ENCODE measurements around the gene ACP3.
"Not testable (repeated sequence)": the region's sequence is repeated elsewhere in the genome, so short reads cannot be mapped to it uniquely, and the experiment has no call there.

Gene ACP3, protein sequence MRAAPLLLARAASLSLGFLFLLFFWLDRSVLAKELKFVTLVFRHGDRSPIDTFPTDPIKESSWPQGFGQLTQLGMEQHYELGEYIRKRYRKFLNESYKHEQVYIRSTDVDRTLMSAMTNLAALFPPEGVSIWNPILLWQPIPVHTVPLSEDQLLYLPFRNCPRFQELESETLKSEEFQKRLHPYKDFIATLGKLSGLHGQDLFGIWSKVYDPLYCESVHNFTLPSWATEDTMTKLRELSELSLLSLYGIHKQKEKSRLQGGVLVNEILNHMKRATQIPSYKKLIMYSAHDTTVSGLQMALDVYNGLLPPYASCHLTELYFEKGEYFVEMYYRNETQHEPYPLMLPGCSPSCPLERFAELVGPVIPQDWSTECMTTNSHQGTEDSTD

DNA sequence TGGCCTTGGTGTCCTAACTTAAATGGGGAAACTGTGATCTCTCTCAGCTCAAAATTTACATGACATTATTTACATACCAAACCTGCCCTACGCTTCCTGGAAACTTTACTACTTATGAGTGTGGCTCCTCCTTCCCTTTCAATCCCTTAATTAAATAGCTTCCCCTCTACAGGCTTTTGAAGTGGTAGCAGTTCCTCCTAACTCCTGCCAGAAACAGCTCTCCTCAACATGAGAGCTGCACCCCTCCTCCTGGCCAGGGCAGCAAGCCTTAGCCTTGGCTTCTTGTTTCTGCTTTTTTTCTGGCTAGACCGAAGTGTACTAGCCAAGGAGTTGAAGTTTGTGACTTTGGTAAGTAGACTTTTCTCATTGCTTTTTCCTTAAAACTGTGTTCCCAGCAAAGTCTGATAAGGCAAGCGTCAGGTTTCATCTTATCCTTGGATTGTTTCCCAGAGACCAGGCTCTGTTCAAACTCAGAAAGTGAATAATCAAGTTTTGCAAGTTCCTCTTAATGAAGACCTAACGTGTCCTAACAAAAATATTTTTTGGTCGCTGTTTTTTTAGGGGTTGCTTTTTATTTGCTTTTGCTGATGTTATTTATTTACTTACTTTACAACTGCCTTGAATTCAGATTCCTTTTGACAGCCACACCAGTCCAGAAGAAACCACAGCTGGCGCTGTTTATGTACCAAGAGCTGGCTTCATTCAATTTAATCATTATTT lies at the start of gene ACP3:
Gene ACP3 (plus strand): TSS at position 179 of the 720 bp plus-strand sequence. CDS start 50 bp downstream, at position 229.
- DNase-seq (ENCODE audit: low read depth): no peak

DNA sequence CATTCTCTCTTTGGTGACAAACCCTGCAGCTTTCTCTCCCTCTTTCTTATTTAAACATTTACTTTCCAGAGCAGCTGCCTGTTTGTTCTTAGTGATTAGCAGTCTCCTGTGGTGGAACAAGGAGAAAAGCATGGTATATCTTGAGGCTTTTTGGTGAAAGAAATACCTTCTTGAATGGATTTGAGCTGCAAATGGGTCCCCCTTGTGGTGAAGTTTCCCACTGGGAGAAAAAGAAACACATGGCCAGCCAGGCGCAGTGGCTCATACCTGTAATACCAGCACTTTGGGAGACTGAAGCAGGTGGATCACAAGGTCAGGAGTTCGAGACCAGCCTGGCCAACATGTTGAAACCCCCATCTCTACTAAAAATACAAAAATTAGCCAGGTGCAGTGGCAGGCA lies 48.3 kb upstream of the ACP3 start:
- DNase-seq (ENCODE audit: low read depth): no peak

DNA sequence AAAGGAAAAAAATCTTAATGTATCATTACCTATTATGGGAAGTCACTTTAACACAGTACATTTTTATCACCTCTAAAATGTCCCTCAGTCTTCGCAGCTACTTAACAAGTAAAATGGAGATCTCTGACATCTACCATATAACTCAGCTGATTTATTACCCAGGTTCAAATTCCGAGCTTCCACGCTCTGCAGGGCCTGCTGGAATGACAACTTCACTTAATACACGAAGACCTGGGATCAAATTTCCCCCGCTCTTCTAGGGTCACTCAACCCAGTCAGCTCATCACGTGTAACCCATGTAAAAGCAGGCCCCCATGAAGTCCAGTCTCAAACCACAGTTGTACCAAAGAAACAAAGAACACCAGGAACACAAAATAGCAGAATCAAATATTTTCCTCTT lies 44.2 kb upstream of the ACP3 start:
- DNase-seq (ENCODE audit: low read depth): no peak

DNA sequence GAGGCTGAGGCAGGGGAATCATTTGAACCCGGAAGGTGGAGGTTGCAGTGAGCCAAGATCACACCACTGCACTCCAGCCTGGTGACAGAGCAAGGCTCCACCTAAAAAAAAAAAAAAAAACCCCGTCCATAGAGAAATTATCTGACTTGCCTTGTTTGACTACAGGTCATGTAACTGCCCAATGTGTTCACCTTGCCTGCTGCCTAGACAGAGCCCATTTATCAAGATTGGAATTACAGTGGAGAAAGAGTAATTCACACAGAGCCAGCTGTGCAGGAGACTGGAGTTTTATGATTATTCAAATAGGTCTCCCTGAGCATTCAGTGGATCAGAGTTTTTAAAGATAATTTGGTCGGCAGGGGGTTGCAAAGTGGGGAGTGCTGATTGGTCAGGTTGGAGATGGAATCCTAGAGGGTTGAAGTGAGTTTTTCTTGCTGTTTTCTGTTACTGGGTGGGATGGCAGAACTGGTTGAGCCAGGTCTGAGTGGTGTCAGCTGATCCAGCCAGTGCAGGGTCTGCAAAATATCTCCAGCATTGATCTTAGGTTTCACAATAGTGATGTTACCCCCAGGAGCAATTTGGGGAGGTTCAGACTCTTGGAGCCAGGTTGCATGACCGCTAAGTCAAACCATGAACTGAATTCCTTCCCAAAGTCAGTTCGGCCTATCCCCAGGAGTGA lies 40.8 kb upstream of the ACP3 start:
- DNase-seq (ENCODE audit: low read depth): no peak

DNA sequence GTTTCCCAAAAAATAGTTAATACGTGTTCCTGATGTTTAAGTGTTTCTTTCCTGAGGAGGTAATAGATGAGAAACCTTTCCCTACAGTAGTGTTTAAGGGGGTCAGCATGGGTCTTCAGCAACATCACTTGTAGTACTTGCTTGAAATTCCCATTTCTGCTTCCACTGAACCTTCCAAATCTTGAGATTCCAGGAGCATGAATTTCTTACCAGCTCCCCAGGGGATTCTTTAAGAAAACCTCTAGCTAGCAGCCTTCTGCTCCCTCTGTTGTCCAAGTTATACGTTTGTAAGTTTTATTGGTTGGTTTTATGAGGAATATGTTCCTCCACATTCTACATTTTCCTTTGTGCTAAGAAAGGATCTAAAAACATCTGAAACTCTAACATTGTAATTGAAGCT lies 38.2 kb upstream of the ACP3 start:
- DNase-seq (ENCODE audit: low read depth): no peak

DNA sequence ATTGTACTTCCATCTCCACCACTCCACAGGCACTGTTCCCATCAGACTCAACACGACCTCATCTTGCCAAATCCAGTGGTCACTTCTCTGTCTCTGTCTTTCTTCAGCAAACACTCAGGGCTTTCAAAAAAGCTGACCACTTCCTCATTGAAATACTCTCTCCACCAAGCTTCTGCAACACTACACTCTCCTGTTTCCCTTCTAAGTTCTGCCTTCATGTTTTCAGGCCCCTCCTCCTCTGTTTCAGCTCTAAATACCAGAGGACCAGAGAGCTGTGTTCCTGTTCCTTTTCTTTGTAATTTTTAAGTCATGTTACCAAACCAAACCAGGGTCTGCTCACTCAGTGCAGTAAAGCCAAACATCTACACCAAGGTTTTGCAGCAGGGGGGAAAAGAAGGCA lies 33.8 kb upstream of the ACP3 start:
- no peak for DNase-seq (ENCODE audit: low read depth)

DNA sequence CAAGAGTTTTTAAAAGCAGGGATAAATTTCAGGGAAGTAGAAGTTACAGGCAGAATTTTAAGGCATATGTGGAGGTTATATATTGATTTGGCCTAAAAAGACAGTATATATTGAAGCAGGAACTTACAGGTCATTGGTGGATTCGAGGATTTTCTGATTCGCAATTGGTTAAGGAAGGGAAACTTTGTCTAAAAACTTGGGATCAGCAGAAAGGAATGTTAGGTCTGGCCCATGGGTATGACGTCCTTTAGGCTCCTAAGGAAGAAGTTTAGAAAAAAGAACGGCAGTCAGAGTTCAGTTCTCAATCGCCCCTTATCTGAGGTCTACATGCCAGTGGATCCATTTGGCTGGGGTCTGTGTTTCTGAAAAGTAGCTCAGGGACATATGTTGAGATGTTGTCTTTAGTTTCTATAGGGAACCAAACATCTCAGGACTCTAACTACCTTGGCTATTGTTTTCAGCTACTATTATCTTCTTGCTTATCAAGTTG lies 33.2 kb upstream of the ACP3 start:
- DNase-seq (ENCODE audit: low read depth): no peak

DNA sequence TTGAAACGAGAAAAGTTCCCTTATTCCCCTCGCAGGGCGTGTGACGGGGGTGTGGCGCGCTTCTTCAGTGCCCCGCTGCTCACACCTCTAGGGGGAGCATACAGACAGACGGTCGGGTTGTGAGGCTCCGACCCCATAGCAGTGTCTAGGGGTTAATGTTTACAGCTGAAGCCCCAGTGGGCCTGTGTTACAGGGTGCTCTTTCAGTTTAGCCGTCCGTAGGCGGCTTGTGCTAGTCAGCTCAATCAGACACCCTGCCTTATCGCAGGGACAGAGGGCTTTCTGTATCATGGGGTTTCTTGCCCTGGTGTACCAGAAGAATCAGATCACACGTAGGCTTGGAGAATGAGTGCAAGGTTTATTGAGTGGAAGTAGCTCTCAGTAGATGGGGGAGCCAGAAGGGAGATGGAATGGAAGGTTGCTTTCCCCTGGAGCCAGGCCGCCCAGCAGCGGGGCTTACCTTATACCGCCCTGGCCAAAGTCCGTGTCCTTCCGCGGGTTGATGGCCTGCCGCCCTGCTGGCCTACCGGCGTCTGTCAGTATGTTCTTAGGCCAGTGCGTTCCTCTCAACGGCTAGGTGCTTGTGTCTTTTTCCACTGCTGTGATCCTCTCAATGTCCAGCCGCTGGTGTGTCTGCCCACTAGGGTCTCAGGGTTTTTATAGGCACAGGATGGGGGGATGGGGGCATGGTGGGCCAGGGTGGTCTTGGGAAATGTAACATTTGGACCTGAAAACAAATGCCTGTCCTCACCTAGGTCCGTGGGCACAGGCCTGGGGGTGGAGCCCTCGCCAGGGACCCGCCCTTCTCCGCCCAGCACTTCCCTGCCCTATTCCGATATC lies 32.2 kb upstream of the ACP3 start:
- DNase-seq (ENCODE audit: low read depth): no peak

DNA sequence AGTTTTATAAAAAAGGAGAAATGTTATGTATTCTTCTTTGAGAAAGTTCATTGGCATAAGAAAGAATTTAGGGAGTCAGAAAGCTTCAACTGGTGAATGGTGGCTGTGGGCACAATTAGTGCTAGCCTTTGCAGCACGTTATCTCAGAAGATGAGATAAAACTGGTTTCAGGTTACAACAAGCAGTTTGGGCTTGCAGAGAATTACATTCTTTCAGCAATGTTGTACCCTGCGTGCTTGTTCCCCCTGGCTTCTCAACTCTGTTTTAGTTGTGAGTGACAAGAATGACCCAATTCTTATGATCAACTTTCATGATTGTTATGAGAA lies 31.6 kb upstream of the ACP3 start:
- DNase-seq (ENCODE audit: low read depth): no peak

DNA sequence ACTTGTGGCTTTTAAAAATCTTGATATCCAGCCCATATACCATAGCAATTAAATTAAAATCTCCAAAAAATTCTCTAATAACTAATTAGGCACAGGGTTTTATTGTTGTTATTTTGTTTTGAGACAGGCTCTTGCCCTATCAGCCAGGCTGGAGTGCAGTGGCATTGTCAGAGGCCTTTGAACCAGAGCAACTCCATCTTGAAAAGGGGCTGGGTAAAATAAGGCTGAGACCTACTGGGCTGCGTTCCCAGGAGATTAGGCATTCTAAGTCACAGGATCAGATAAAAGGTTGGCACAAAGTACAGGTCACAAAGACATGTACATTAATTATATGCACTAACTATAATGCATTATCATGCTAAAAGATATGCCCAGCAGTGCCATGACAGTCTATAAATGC lies 31.2 kb upstream of the ACP3 start:
- DNase-seq (ENCODE audit: low read depth): no peak

DNA sequence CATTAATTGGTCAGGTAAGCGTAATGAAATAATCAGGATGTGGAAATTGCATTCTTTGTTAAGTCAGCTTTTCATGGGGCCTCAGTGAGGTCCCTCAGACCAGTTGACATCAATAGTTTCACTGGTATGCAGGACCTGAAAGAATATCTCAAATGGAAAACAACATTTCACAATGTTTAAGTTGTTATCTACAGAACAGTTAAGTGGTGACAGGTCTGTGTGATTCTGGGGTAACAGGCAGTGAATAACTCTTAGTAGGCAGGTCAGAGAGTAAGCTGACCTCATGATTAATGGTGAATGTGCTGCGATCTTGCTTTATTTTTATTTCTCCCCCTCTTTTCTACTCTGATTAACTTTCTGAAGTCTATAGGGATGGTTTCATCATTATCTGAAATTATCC lies 28.9 kb upstream of the ACP3 start:
- DNase-seq (ENCODE audit: low read depth): no peak

DNA sequence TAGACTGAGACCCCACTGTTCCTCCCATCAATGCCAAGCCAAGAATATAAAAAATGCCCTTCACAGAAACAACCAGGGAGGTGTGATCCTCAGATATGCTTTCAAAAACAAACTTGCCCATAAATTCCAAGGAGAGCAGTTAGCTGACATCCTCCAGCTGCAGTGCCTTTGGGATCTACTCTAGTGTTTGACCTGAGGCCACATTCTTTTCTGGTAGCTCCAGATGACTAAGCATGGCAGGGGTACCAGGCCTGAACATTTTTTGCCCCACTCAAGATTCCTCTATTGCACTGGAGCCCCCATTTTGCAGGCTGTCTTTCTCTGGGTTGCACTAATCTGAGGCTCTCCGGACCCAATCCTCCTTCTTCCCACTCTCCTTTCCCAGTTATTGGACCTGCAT lies 27.9 kb upstream of the ACP3 start:
- DNase-seq (ENCODE audit: low read depth): no peak

DNA sequence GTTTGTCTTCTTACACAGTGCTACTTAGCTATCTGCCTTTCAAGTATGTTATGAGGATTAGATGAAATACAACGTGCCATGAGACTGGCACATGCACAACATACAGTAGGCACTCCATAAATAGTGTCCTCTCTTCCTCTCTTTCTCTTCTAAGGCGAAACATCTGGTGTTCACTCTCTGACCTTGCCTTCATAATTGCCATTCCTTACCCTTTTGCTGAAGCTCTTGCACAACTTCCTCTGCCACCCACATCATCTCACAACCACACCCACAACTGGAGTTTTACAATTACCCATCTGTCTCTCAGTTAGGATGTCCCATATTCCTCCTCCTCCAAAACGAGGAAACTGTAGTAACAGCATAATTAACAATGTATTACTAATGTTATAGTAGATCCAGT lies 26.4 kb upstream of the ACP3 start:
- DNase-seq (ENCODE audit: low read depth): no peak

DNA sequence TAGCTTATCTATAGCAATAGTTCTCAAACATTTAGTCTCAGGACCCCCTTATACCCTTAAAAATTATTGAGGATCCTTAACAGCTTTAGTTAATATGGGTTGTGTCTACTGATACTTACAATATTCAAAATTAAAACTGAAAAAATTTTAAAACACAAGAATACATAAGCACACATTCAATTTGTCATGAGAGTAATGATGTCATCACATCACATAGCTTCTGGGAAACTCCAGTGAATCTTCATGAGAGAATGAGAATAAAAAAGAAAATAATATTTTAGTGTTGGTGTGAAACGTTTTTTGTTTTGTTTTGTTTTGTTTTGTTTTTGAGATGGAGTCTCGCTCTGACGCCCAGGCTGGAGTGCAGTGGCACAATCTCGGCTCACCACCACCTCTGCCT lies 25.2 kb upstream of the ACP3 start:
- no peak for DNase-seq (ENCODE audit: low read depth)

DNA sequence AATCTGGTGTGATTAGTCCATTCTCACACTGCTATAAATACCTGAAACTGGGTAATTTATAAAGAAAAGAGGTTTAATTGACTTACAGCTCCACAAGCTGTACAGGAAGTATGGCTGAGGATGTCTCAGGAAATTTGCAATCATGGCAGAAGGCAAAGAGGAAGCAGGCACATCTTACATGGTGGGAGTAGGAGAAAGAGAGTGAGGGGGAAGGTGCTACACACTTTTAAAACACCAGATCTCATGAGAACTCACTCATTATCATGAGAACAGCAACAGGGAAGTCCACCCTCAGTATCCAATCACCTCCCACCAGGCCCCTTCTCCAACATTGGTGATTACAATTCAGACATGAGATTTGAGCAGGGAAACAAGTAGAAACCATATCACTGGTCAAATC lies 24.0 kb upstream of the ACP3 start:
- DNase-seq (ENCODE audit: low read depth): no peak

DNA sequence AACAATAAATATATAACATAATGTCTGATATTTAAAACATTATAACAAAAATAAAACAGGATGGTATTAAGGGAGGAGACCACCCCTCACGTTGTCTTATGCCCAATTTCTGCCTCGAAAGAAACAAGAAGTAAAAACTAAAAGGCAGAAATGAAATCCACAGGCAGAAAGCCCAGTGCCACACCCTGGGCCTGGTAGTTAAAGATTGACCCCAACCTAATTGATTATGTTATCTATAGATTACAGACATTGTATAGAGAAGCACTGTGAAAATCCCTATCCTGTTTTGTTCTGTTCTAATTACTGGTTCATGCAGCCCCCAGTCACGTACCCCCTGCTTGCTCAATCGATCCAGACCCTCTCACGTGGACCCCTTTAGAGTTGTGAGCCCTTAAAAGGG lies 22.3 kb upstream of the ACP3 start:
- no peak for DNase-seq (ENCODE audit: low read depth)

DNA sequence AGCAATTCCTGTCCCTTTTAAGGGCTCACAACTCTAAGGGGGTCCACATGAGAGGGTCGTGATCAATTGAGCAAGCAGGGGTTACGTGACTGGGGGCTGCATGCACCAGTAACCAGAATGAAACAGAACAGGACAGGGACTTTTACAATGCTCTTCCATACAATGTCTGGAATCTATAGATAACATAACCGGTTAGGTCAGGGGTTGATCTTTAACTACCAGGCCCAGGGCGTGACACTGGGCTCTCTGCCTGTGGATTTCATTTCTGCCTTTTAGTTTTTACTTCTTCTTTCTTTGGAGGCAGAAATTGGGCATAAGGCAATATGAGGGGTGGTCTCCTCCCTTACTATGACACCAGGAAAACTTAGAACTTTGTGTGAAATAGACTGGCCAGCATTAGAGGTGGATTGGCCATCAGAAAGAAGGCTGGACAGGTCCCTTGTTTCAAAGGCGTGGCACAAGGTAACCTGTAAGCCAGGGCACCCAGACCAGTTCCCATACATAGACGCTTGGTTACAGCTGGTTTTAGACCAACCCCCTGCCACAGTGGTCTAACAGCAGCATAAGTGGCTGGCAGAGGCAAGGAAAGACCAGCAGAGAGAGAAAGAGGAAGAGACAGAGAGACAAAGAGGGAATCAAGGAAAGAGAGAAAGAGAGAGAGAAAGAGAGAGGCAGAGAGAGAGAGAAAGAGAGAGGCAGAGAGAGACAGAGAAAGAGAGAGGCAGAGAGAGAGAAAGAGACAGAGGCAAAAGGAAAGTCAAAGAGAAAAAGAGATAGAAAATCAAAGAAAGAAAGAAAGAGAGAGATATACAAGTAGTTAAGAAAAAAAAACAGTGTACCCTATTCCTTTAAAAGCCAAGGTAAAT lies 13.6 kb upstream of the ACP3 start:
- not testable (repeated sequence) for DNase-seq (ENCODE audit: low read depth)

DNA sequence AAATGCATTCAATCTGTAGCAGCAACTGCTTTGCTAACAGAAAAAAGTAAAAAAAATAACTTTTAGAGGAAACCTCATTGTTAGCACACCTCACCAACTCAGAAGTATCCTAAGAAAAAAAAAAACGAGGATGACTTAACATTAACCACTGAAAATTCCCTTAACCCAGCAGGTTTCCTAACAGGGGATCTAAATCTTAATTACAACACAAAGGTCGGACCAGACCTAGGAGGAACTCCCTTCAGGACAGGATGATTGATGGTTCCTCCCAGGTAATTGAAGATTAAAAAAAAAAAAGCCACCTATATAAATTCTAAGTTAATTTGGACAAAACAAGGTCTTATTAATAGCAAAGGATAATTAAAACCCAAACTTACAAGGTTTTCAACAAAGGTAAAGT lies 12.9 kb upstream of the ACP3 start:
- not testable (repeated sequence) for DNase-seq (ENCODE audit: low read depth)

DNA sequence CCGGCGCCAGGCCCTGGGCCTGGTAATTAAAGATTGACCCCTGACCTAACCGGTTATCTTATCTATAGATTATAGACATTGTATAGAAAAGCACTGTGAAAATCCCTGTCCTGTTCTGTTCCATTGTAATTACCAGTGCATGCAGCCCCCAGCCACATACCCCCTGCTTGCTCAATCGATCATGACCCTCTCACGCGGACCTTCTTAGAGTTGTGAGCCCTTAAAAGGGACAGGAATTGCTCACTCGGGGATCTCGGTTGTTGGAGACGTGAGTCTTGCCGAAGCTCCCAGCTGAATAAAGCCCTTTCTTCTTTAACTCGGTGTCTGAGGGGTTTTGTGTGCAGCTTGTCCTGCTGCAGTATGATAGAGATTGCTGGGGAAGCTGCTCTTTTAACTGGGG lies 7.2 kb upstream of the ACP3 start:
- DNase-seq (ENCODE audit: low read depth): not testable (repeated sequence)

DNA sequence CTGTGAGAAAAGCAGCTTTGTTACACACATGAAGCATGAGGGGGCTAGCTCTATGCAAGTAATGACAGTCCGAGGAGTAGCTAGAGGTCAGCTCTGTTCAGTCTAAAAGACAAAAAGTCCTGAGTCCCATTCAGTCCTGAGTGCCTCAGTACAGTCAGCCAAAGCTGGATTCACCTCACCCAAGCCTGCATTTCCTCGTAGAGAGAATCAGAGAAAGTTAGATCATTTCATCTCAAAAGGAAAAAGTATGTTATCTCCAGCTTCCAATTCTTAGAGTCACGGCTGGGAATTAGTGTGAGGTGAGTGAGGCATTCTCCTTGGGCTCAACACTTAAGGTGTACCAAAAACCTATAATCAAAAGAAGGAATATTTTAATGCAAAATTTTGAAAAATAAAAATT lies 5.9 kb upstream of the ACP3 start:
- no peak for DNase-seq (ENCODE audit: low read depth)

DNA sequence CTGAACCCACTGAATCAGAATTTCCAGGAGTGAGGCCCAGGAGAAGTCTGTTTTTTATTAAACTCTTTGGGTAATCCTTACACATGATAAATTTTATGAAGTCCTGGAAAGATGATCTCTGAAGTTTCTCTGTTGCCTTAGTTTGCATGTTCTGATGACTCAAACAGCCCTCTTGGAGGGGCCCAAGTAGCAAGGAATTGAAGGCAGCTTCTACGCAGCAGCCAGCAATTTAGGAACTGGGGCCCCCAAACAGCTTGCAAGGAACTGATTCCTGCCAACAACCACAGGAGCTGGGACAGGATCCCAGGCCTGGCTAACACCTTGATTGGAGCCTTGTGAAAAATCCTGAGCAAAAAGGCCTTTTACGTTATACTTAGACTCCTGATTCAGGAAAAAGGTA lies 5.4 kb upstream of the ACP3 start:
- no peak for DNase-seq (ENCODE audit: low read depth)
